GM18861 (cell line): ENCODE measurements around the gene TEX51.

Experiments
- ATAC-seq: cut with Tn5 transposase; IDR thresholded peaks from one replicate; pipeline ENCODE4 v1.9.1; 2021; ENCODE audit not compliant: unreplicated experiment

The TEX51 gene

DNA sequence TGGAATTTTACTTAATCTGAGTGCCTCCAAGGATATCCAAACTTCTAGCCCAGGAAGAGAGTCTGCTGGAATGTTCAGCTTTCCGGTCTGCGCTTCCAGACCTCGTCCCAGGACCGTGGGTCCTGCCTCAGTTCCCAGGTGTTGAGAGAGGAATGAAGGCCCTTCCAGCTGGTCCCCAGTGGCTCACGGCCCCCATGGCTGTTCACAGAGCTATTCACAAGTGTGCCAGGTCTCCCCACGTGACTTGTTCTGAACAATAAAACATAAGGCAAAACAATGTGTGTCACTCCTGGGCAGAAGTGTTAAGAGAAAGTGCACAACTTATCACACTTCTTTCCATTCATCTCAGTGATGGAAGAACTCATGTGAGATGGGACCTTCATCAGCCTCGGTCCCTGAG is 20.1 kb upstream of the TEX51 start:
- ATAC-seq, result no peak

DNA sequence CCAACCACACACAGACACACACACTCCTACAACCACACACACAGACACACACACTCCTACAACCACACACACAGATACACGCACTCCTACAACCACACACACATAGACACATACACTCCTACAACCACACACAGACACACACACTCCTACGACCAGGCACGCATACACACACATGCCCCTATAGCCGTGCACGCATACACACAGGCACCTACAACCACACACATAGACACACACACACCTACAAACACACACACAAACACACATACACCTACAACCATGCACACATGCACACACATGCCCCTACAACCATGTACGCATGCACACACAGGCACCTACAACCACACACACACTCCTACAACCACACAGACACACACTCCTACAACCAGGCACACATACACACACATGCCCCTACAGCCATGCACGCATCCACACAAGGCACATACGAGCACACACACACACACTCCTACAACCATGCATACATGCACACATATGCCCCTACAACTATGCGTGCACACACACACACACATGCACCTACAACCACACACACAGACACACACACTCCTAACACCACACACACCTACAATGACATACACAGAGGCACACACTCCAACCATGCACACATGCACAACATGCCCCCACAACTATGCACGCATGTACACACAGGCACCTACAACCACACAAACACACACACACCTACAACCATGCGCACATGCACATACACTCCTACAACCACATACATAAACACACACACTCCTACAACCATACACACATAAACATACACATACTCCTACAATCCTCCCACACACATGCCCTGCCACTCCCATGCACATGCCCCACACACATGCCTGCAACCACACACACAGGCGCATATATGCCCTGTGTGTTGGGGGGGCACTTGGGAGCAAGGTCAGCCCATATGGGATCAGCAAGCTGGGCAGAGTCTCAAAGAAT is 19.1 kb upstream of the TEX51 start:
- no peak for ATAC-seq

DNA sequence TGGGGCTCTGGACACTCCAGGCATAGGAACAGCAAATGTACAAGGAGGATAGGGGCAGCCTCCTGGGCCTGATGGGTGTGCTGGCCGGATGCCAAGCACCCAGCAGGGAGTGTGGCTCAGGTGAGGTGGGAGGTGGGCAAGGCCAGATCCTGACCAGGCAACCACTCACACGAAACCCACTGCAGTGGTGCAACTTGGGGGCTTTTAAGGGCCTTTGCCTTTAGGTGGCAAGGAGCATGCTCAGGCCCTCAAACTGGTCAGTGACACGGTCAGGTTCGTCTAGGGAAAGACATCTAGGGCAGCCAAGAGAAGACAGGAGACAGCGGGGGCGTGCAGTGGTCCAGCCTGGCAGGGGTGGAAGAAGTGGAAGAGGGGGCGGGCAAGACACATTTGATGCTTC is 18.4 kb upstream of the TEX51 start:
- ATAC-seq, result no peak

DNA sequence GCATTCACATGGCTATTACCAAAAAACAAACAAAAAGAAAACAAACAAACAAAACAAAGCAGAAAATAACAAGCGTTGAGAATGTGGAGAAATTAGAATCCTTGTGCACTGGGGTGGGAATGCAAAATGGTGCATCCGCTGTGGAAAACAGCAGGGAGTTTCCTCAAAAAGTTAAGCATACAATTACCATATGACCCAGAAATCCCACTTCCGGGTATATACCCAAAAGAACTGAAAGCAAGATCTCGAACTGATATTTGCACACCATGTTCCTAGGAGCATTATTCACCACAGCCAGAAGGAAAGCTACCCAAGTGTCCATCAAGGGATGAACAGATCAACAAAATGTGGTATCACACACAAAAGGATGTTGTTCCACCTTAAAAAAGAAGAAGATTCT is 17.9 kb upstream of the TEX51 start:
- no peak for ATAC-seq

DNA sequence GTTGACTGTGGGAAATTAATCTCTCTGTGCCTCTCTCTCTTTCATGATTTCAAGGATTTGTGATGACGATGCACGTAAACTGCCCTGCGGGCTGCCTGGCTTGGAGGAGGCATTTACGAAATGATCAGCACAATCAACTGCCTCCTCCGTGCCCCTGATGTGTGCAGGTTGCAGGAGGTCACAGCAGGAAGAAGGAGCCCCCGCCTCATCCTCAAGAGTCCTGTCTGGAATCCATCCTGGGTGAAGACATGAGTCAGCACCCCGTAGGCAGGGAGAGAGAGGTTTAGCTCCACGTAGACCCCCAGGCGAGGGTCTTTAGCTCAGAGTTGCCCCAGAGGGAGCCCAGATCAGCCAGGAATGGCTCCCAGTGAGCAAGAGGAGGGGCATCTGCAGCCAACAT is 17.1 kb upstream of the TEX51 start:
- no peak for ATAC-seq

DNA sequence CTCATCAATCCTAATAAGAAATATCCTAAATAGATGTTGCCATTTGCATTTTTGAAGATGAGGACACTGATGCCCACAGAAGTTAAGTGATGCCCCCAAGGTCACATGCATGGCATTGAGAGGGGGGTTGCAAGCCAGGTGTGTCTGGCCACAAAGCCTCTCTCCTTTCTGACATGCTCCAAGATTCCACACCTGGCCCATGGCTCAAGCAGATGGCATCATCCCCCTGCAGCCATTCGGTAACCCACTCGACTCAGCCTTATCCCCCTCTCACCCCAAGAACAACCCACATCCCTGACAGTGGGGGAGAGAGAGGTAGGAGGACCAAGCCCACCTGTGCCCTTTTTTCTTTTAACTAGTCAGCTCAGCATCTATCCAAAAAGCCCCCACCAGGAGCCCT is 16.5 kb upstream of the TEX51 start:
- no peak for ATAC-seq

DNA sequence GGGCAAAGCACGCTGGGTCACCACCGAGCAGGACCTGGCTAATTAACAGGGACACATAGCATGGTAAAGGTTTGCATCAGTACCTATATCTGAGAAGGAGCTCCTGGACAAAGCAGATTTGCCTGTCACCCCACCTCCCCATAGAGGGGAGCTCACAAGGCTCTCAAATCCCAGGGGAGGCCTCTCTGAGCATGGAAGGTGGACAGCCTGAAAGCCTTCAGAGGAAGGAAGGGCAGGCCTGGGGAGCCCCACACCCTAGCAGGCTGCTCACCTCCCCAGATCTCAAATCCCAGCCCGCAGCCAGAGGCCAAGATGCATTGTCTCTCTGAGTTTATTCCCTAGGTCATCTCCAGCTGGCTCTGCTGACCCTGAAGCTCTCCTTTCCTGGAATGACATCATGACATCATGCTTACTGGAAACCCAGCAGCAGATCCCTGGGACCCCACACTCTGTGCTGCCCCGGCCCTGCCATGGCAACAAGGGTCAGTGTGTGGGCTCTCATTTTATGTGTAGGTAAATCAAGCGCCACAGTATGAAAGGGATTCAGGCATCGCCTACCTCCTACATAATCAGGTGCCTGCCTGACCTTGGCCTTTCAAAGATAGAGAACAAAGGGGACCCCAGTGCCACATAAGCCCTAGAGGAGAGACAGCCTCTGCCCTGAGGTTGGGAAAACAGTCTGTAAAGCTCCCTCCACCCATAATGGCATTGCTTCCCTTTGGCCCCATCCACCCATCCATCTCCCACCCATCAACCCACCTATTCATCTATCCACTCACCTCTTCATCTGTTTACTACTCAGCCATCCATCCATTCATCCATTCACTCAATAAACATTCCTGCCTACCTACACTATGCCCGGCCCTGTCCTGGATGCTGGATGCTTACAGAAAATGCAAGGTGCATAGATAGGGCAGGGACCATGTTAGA is 15.7 kb upstream of the TEX51 start:
- ATAC-seq, result no peak

DNA sequence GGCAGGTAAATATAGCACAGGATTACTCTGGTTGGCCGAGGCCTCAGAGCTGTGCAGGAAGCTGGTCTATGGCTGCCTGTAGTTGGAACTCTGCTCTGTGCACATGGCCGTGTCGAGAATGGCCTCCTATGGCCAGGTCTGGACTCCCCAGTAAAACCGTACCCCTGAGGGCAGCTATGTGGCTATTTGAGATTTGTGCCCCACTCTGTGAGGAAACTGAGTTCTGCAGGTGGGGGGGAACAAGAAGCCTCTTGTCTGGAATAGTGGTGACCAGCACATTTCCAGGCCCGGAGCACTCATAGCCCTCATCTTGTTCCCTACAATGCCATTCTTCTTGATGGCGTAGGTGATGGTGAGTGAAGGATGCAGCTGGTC is 15.0 kb upstream of the TEX51 start:
- ATAC-seq, result no peak

DNA sequence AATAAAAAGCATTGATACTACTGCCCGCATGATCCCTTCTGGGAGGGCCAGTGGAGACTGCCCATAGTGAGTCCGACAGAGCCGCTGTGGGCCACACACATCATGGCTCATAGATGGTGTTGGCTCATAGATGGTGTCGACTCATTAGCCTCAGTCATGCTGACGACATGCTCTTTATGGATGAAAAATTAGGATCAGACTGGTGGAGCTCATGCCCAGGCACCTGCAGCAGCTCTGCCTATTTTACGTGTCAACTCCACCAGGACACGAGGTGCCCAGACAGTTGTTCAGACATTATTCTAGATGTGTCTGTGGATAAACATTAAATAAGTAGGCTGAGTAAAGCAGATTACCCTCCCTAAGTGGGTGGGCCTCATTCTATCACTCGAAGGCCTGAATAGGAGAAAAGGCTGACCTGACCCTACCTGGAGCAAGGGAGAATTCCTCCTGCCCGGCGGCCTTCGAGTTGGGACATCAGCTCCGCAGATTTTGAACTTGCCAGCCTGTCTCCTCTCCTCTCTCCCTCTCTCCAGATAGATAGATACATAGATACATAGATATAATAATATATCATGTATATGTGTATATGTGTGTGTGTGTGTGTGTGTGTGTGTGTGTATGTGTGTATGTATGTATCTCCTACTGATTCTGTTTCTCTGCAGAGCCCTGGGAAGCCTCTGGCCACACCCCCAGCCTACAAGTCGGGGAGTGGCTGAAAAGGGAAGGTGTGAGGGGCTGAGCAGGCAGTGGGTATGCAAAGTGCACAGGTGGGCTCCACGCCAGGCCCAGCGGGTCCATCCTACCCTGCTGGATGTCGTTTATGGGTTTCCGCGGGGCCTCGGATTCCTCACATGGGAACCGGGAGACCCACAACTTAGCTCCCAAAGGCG is 13.6 kb upstream of the TEX51 start:
- no peak for ATAC-seq

DNA sequence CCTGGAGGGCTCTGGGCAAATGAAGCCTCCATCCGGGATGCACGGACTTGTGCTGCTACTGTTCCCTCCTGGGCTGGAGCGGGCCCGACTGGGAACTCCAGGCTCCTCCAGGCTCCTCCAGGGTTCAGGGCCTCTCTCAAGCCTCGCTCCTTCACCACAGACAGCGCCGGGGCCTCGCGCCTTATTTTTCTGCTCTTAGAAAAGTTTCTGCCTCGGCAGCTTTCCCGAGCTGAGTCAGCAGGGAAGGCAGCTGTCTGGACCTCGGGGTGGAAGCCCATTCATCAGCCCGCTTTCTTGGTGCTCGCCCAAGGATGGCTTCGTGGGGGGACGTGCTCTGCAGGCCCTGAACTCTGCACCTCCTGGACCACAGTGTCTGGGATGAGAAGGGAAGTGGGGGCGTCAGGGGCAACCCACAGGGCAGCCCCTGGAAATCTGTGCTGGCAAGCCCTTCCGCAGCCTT is 12.9 kb upstream of the TEX51 start:
- no peak for ATAC-seq

DNA sequence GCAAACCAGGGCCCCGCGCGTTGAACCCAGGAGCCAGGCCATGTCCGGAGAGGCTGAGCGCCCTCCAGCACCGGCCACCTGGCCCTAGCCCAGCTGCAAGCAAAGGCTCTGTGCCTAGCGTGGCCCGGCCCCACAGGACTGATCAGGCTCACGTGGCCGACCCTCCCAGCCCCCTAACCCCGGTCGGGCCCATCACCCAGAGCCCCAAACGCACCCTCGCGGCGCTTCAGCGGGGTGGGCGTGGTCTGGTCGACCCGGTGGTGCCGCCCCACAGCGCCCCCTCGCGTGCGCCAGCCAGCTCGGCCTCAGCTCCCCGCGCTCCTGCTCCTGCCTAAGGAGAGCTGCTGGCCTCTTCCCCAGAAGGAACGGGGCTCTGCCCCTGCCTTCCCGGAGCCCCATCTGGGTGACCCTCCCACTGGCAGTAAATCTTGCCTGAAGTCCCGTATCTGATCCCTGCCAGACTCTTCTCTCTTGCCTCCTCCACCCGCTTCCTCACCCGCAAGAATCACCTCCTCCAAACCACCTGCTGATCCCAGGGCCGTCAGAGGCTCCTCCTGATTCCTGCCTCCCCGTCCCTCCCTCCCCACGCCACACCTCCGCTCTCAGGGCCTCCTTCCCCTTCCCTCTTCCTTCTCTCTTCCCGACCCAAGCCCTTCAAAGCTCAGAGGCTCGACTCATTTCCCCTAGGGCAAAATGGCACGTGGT is 12.3 kb upstream of the TEX51 start:
- ATAC-seq, result peak; percentile 70

DNA sequence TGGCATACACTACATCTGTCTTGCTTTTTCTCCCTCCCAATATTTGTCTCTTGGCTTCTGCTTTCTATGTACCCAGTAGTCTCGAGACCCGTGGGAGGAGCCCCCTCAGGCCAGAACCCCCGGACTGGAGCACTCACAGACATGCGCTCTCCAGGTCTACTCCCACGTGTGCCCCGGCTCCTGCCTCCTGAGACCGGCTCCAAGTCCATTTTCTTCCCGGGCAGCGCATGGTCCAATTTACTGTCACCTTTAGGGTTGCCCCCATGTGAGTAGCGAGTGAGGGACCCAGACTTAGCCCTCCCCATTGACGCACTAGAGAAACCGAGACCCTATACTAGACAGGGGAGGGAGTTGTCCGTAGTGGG is 11.8 kb upstream of the TEX51 start:
- no peak for ATAC-seq

DNA sequence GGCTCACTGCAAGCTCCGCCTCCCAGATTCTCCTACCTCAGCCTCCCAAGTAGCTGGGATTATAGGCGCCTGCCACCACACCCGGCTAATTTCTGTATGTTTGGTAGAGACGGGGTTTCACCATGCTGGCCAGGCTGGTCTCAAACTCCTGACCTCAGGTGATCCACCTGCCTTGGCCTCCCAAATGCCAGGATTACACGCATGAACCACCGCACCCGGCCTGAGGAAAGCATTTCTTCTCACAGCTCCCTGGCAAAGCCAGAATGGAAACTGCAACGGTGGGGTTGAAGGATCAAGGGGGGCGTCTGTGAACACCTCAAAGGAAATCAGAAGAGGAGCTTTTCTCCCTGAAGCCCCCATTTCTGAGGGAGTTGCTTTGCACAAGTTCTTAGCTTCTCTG is 11.2 kb upstream of the TEX51 start:
- ATAC-seq, result no peak

DNA sequence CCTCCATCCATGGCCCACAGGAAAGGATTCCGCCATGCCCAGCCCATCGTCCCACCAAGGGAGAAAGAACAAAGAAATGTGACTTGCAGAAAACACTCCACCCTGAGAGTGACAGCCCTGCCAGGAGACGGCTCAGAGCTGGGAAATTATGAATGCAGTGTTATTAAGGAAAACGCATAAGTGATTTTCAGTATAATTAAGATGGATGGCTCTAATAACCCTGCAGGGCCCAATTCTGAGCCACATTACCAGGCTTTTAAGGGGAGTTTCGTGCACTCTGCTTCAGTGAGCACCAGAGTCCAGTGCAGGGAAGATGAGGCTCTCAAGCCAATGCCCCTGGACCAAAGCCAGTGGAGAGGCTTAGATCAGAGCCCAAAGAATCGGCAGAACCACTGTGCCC is 10.6 kb upstream of the TEX51 start:
- ATAC-seq, result no peak

DNA sequence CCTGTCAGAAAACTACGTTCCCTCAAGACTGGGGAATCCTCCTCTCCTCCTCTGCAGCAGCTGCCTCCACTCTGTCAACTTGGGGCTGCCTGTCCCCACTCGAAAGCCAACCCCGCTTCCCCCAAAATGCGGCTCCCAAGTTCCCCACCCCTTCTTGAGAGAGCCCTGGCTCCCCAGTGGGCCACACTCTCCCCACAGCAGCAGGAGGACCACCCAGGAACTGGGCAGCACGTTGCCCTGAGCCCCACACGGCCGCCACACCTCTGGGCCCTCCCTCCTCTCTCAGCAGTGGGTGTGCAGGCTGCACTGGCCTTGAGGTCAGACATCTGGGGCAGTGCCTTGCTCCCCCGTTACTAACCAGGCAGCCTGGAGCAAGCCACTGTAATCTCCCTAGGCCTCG is 9.6 kb upstream of the TEX51 start:
- ATAC-seq, result no peak

DNA sequence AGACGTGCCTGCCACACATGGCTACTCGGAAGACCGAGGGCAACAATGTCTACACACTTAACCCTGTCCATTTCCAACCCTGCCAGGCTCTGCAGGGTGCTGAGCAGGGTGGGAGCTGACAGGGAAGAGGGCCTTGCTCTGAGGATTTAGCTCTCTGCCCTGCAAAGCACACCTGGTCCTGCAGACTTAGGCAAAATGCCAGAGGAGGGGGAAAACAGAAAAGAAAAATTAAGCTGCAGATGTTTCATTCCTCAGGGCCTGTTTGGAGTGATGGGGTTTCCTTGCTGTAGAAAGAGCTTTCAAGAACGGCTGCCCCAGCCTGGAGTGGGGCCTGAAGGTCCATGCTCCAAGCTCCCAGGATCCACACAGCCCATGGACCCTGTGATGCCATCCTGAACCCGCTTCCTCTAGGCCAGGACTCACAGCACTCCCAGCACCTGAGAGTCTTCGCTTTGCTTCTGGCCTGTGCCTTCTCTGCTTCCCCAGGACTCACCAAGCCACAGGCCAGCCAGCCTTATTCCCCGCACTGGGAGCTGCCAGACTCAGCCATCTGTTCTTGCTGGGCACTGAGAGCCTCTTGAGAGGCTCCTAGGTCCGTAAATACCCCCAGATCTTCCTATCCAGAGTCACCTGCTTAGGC is 9.1 kb upstream of the TEX51 start:
- ATAC-seq, result no peak

DNA sequence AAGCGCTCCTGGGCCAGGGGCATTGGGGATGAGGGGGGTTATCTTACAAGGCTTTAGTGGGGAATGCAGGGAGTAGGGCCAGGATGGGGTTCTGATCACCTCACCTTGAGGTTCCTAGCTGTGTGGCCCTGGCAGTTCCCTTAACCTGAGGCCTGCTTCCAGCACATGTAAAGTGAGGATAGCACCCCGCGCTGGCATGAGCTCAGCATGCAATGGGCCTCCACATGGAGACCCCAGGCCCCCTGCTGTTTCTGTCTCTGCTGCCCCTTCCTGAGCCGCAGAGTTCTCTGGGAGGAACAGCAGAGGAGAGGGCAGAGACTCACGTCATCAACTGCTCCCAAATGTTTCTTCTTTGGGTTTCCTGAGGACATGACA is 8.6 kb upstream of the TEX51 start:
- no peak for ATAC-seq

DNA sequence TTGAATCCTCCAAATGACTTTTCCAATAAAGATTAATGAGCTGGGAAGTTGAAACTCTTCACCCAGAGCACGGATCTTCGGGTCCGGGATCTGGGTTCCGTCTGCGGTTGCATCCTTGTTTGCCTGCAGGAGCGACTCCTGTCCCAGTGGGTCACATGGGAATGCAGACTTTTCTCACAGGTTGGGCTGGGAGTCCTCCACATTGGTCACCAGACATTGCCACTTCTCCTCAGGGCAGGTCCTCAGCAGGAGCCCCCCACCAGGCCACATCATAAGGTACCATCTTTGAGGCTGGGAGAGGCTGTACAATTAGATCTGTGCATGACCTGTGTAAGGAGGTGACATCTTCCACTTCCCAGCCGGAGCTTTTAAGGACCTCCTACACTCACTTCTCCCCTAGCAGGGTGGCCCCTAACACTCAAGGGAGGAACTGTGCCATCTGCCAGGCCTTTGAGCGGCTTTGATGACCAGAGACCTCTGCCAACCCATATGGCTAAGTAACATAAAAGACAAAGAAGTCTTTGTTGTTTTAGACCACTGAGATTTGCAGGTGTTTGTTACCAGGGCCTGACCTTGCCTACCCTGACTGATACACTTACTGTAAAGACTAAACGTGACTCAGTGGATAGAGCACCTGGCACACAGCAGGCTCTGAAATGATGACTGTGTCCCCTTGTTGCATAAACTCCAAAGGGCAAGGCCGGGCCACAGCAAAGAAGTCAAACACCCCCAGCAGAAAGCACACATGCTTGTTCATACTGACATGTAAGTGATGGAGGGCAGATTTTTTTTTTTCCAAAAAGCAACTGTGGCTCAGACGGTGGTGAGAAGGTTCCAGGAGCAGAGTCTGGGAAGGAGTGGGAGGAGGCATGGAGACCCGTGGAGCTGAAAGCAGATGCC is 7.9 kb upstream of the TEX51 start:
- no peak for ATAC-seq
